ENCODE data around the gene FBXW12.

Gene FBXW12

DNA sequence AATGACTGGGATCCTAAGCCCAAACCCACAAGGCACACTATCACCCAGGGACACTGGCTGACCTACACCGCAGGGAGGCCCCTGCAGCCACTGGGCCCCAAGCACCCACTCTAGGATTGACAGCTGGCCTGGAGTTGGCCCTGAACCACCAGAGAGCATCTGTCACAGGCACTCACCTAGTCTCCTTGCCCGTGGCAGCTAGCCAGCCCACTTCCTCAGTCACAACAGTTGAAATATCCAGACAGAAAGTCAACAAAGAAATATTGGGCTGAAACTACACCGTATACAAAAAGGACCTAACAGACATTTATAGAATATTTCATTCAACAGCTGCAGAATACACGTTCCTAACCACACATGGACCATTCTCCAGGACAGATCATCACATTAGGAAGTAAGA, 33.4 kb upstream of the FBXW12 start:
- Histone ChIP-seq H3K36me3 (ENCODE audit: control insufficient read depth in 2 of 2, insufficient read depth in 1 of 2, low read length in 2 of 2) (no peaks in the 10 kb centered on the region), H3K4me1 (ENCODE audit: control insufficient read depth, insufficient read depth, low read length) (no peaks in the 10 kb centered on the region), H3K9me3 (ENCODE audit: control insufficient read depth, insufficient read depth, low read depth, low read length) (no peaks in the 10 kb centered on the region), H3K27ac (ENCODE audit: extremely low read depth, low read depth, low read length) (no peak overlapping the region), H3K4me3 (ENCODE audit: low read depth, low read length) (no peak overlapping the region)
- ChIA-PET POLR2A (no interaction called here), CTCF (interaction anchor here (1.1 kb wide), 1 partner anchor 62 kb away, joined by 3 read pairs; no protein-coding TSS in a partner anchor)
- no peak for TF ChIP-seq ZNF654 (tag by site-specific recombination; IDR thresholded peaks at IDR 0.05; ENCODE audit: low read depth)
- TF ChIP-seq ZNF292 (tag by site-specific recombination; IDR thresholded peaks at IDR 0.05; ENCODE audit: borderline replicate concordance, low read depth): no peak
- TF ChIP-seq ZNF140 (tag by site-specific recombination; IDR thresholded peaks at IDR 0.05): no peak
- TF ChIP-seq ZNF311 (tag by site-specific recombination; IDR thresholded peaks at IDR 0.05; ENCODE audit: borderline replicate concordance): no peak
- TF ChIP-seq ZFP41 (tag by site-specific recombination; IDR thresholded peaks at IDR 0.05; ENCODE audit: borderline replicate concordance): no peak
- no peak for TF ChIP-seq ZNF423 (tag by site-specific recombination; IDR thresholded peaks at IDR 0.05)
- TF ChIP-seq ZXDB (tag by site-specific recombination; IDR thresholded peaks at IDR 0.05): no peak
- TF ChIP-seq ZBTB7A (tag by site-specific recombination; IDR thresholded peaks at IDR 0.05; ENCODE audit: low read depth): no peak
- TF ChIP-seq ZNF701 (tag by site-specific recombination; IDR thresholded peaks at IDR 0.05): no peak
- TF ChIP-seq REPIN1 (tag by site-specific recombination; IDR thresholded peaks at IDR 0.05; ENCODE audit: low read depth): no peak
- TF ChIP-seq SALL2 (tag by site-specific recombination; IDR thresholded peaks at IDR 0.05; ENCODE audit: borderline replicate concordance): no peak
- no peak for TF ChIP-seq SP2 (tag by site-specific recombination; IDR thresholded peaks at IDR 0.05)
- TF ChIP-seq SP3 (tag by site-specific recombination; IDR thresholded peaks at IDR 0.05): no peak
- no peak for TF ChIP-seq MYNN (tag by site-specific recombination; IDR thresholded peaks at IDR 0.05; ENCODE audit: borderline replicate concordance)
- TF ChIP-seq TRIM28 (IDR thresholded peaks at IDR 0.05; ENCODE audit: borderline replicate concordance, low read length): no peak
- no peak for TF ChIP-seq ZNF133 (tag by site-specific recombination; IDR thresholded peaks at IDR 0.05)

DNA sequence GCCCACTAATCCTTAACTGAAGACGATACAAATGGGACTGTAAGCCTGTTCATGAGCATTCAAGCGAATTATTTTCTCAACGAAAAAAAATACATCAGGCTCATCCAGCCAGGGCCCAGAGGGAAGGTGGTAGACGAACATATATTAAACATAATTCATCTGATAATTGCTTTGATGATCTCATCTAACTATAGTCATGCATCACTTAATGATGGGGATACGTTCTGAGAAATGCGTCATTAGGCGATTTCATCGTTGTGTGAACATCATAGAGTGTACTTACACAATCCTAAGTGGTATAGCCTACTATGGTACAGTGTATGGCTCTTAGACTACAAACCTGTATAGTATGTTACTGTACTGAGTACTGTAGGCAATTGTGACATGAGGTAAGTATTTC, 28.6 kb upstream of the FBXW12 start:
- CTCF ChIA-PET: no interaction called here
- no peaks in the 10 kb centered on the region for H3K36me3 ChIP-seq (ENCODE audit: control insufficient read depth in 2 of 2, insufficient read depth in 1 of 2, low read length in 2 of 2)
- H3K4me3 ChIP-seq (ENCODE audit: low read depth, low read length): no peak overlapping the region
- POLR2A ChIA-PET: no interaction called here
- no peaks in the 10 kb centered on the region for H3K9me3 ChIP-seq (ENCODE audit: control insufficient read depth, insufficient read depth, low read depth, low read length)
- no peak overlapping the region for H3K27ac ChIP-seq (ENCODE audit: extremely low read depth, low read depth, low read length)
- peak; percentile 81 for TF ChIP-seq SP7 (tag by site-specific recombination; IDR thresholded peaks at IDR 0.05)
- no peak for TF ChIP-seq ZNF747 (tag by site-specific recombination; IDR thresholded peaks at IDR 0.05)
- no peak for TF ChIP-seq ZNF132 (tag by site-specific recombination; IDR thresholded peaks at IDR 0.05; ENCODE audit: borderline replicate concordance)
- TF ChIP-seq, protein P1, sequence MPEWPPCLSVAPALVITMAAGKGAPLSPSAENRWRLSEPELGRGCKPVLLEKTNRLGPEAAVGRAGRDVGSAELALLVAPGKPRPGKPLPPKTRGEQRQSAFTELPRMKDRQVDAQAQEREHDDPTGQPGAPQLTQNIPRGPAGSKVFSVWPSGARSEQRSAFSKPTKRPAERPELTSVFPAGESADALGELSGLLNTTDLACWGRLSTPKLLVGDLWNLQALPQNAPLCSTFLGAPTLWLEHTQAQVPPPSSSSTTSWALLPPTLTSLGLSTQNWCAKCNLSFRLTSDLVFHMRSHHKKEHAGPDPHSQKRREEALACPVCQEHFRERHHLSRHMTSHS (tag by site-specific recombination; IDR thresholded peaks at IDR 0.05): no peak
- no peak for TF ChIP-seq ZNF560 (tag by site-specific recombination; IDR thresholded peaks at IDR 0.05; ENCODE audit: borderline replicate concordance)
- no peak for TF ChIP-seq KLF9 (tag by site-specific recombination; IDR thresholded peaks at IDR 0.05; ENCODE audit: low read depth)
- TF ChIP-seq, protein P2, sequence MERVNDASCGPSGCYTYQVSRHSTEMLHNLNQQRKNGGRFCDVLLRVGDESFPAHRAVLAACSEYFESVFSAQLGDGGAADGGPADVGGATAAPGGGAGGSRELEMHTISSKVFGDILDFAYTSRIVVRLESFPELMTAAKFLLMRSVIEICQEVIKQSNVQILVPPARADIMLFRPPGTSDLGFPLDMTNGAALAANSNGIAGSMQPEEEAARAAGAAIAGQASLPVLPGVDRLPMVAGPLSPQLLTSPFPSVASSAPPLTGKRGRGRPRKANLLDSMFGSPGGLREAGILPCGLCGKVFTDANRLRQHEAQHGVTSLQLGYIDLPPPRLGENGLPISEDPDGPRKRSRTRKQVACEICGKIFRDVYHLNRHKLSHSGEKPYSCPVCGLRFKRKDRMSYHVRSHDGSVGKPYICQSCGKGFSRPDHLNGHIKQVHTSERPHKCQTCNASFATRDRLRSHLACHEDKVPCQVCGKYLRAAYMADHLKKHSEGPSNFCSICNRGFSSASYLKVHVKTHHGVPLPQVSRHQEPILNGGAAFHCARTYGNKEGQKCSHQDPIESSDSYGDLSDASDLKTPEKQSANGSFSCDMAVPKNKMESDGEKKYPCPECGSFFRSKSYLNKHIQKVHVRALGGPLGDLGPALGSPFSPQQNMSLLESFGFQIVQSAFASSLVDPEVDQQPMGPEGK (tag by site-specific recombination; IDR thresholded peaks at IDR 0.05): no peak
- no peaks in the 10 kb centered on the region for H3K4me1 ChIP-seq (ENCODE audit: control insufficient read depth, insufficient read depth, low read length)
